HFF-Myc (cell line): Measurements from ENCODE around the gene HMGB2.

Experiments used
- DNase-seq: peaks from one replicate; pipeline ENCODE4 v3.0.0-alpha.2; 2011; ENCODE audit warnings: low read depth; ENCODE audit errors: extremely low read depth
- H3K4me3 ChIP-seq: replicated peaks from 2 replicates; pipeline ENCODE4 v1.5.1; 2011; ENCODE audit warnings: low read depth, mild to moderate bottlenecking, control low read depth, low read length
- TF ChIP-seq, protein P1 (sequence below): IDR thresholded peaks from 2 replicates; pipeline ENCODE4 v1.5.1; 2012; ENCODE audit warnings: mild to moderate bottlenecking, low read depth, low read length, control low read depth; ENCODE audit errors: missing control alignments

HMGB2 gene

GRCh38 chr4:173330590-173330989 lies 3.6 kb downstream of the HMGB2 start:
- H3K4me3 ChIP-seq = no peak overlapping the region
- no peak for DNase-seq
- TF ChIP-seq, protein P1, sequence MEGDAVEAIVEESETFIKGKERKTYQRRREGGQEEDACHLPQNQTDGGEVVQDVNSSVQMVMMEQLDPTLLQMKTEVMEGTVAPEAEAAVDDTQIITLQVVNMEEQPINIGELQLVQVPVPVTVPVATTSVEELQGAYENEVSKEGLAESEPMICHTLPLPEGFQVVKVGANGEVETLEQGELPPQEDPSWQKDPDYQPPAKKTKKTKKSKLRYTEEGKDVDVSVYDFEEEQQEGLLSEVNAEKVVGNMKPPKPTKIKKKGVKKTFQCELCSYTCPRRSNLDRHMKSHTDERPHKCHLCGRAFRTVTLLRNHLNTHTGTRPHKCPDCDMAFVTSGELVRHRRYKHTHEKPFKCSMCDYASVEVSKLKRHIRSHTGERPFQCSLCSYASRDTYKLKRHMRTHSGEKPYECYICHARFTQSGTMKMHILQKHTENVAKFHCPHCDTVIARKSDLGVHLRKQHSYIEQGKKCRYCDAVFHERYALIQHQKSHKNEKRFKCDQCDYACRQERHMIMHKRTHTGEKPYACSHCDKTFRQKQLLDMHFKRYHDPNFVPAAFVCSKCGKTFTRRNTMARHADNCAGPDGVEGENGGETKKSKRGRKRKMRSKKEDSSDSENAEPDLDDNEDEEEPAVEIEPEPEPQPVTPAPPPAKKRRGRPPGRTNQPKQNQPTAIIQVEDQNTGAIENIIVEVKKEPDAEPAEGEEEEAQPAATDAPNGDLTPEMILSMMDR = no peak

DNA sequence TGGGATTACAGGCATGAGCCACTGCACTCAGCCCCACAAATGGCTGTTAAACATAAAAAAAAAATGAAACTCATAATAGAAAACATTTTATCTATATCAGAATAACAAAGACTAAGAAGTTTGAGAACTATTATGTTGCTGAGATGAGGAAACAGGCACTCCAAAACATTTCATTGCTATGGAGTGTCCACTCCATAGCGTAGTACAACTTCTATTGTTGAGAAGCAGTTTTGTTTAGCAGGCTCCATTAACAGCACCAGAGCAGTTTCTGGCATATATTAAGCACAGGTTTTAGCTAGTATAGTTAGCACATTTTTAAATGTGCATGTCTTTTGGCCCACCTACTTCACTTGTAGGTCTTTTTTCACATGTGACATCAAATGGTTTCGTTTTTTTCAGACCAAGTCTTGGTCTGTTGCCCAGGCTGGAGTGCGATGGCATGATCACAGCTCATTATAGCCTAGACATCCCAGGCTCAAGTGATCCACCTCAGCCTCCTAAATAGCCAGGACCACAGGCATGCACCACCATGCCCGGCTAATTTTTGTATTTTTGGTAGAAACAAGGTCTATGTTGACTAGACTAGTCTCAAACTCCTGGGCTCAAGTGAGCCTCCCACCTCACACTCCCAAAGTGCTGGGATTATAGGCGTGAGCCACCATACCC lies 5.8 kb downstream of the HMGB2 start:
- no peak overlapping the region for H3K4me3 ChIP-seq
- DNase-seq = no peak
- TF ChIP-seq, protein P1 = no peak

DNA sequence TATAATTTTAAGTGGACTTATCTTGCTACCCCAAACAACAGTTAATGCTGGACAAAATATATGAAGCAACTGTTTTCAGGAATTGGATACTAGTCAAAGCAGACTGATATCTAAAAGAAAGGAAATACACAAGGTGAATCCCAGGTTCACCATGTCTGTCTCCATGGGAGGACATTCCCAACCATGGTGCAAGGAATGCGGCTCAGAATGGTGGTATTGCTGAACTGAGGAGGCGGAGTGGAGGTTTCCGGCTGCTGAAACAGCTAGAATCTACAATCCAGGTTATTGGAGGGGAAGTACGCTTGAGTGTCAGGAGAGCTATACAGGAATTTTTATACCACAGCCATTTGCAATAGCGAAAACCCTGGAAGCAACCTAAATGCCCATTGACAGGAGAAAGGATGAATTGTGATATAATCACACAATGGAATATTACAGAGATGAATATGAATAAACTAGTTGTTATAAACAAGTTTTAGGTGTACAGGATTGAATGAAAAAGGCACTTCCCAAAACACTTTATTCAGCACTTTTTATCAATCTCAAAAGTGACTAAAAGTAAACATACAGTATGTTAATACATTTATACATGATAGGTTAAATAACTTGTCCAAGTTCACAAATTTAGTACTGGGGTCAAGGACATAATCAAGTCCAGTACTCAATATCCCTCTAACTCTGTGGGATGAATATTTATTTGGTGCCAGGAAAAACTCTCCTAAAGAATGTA lies 9.0 kb downstream of the HMGB2 start:
- no peak overlapping the region for H3K4me3 ChIP-seq
- TF ChIP-seq, protein P1 = no peak
- DNase-seq = no peak

DNA sequence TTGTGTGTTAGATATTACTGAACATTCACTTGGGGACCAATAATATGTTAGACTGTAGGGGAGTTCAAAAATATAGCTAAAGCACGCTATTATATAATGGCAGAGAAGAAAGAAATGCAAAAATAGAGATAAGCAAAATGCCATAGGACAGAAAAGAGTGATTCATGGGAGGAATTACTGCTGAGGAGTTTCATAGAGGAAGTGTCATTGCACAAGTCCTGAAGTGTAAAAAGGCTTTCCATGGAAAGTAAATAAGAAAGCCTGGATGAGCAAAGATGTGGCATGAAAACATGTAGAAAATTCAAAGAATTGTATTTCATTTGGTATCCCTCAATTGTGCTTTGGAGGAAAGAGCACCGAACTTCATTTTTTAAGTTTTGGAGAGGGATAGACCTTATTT lies 14.5 kb downstream of the HMGB2 start:
- TF ChIP-seq, protein P1 = no peak
- DNase-seq = no peak

DNA sequence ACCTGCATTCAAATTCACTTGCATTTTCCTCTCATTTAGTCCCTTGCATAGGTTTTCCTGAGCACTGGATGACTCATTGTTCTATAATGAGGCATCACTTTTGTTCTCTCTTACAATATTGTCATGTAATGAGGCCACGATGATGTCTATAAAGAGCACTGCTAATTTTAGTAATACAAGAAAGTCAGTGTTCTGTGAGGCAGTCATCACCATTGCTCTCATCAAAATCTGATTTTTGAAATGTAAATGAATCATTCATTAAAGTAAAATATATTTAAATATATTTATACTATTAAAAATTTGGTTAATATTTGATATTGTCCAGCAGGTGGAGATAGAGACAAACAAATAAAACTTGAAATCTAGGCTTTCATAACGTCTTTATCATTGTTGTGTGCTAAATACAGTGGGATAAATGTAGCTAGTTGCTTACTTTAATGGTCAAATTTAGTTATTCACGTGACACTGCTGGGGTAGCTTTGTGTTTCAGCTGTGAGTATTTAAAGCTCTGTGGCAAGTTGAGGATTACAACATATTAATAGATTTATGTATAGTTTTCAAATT lies 15.4 kb downstream of the HMGB2 start:
- no peak overlapping the region for H3K4me3 ChIP-seq
- TF ChIP-seq, protein P1 = no peak
- DNase-seq = no peak

More for the DNA sequence above, 14.5 kb downstream of the HMGB2 start:
- no peak overlapping the region for H3K4me3 ChIP-seq

DNA sequence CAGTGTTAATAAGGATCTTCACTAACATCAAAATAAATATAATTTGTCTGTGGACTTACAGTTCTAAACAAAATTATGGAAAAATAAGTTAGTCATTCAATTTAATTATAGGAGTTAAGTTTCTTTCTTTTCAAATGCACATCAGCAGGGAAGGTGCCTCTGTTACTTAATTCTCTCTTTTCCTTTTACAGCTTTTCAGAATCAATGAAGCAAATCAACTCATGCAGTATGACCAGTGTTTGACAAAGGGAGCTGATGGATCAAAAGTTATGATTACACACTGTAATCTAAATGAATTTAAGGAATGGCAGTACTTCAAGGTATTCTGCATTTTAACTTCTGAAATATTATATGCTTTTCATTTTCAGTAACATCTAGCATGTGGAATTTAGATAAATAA lies 15.9 kb downstream of the HMGB2 start:
- H3K4me3 ChIP-seq = no peak overlapping the region
- TF ChIP-seq, protein P1 = no peak
- DNase-seq = no peak
